ENCODE data around the gene LYPD1.

LYPD1 gene

GRCh38 chr2:132598536-132598935, 71.5 kb downstream of the LYPD1 start:
- peaks cover 17% of the 10 kb centered on the region; the same call in 1 of the 2 replicates for H3K9me3 ChIP-seq (ENCODE audit: insufficient read depth, low read length)
- H3K9ac ChIP-seq (ENCODE audit: insufficient read length, low read depth), result no peak overlapping the region
- TF ChIP-seq YY1 (IDR thresholded peaks at IDR 0.05; ENCODE audit: insufficient read depth, insufficient read length), result no peak
- TF ChIP-seq ZNF274 (IDR thresholded peaks at IDR 0.05; ENCODE audit: low read depth, low read length), result no peak
- TF ChIP-seq SUZ12 (IDR thresholded peaks at IDR 0.05; ENCODE audit: extremely low read depth, insufficient read depth, insufficient read length), result no peak
- no peak for DNase-seq (ENCODE audit: low read depth, low spot score)
- no peaks in the 10 kb centered on the region for H3K36me3 ChIP-seq (ENCODE audit: insufficient read depth, insufficient read length, low read length)
- peaks cover 1% of the 10 kb centered on the region for H3K4me1 ChIP-seq (ENCODE audit: insufficient read depth, insufficient read length)
- no peak overlapping the region for H3K4me3 ChIP-seq (ENCODE audit: insufficient read length, low read depth)
- no peaks in the 10 kb centered on the region for H3K27me3 ChIP-seq (ENCODE audit: insufficient read depth, insufficient read length)

GRCh38 chr2:132597831-132598230, 72.2 kb downstream of the LYPD1 start:
- peaks cover 3% of the 10 kb centered on the region for H3K4me1 ChIP-seq (ENCODE audit: insufficient read depth, insufficient read length)
- H3K36me3 ChIP-seq (ENCODE audit: insufficient read depth, insufficient read length, low read length), result no peaks in the 10 kb centered on the region
- H3K4me3 ChIP-seq (ENCODE audit: insufficient read length, low read depth), result no peak overlapping the region
- no peak overlapping the region for H3K9ac ChIP-seq (ENCODE audit: insufficient read length, low read depth)
- no peak for DNase-seq (ENCODE audit: low read depth, low spot score)
- TF ChIP-seq ZNF274 (IDR thresholded peaks at IDR 0.05; ENCODE audit: low read depth, low read length) (no peak), YY1 (IDR thresholded peaks at IDR 0.05; ENCODE audit: insufficient read depth, insufficient read length) (no peak), SUZ12 (IDR thresholded peaks at IDR 0.05; ENCODE audit: extremely low read depth, insufficient read depth, insufficient read length) (no peak)
- no peaks in the 10 kb centered on the region for H3K27me3 ChIP-seq (ENCODE audit: insufficient read depth, insufficient read length)
- peaks cover 17% of the 10 kb centered on the region; the same call in 1 of the 2 replicates for H3K9me3 ChIP-seq (ENCODE audit: insufficient read depth, low read length)

DNA sequence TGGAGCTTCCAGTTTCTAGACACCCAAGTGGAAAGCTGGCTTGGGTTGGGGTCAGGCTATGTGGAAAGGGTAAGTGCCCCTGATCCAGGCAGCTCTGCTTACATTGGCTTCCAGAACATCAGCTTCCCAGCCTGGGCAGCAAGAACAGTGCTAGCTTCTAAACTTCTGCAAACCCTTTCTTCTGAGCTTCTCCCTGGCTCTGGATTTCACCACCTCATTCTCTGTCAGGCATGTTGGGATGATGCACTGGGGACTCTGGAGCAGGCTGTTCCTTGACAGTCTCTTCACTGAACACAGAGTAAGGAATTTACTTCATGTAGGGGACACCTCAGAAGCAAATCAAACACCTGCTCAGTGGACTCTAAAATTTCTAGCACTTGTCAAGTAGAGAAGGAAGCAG, 72.8 kb downstream of the LYPD1 start:
- Histone ChIP-seq H3K9me3 (ENCODE audit: insufficient read depth, low read length) (peaks cover 17% of the 10 kb centered on the region; the same call in 1 of the 2 replicates), H3K36me3 (ENCODE audit: insufficient read depth, insufficient read length, low read length) (no peaks in the 10 kb centered on the region)

GRCh38 chr2:132595693-132596092, 74.3 kb downstream of the LYPD1 start:
- no peak overlapping the region for H3K9ac ChIP-seq (ENCODE audit: insufficient read length, low read depth)
- H3K9me3 ChIP-seq (ENCODE audit: insufficient read depth, low read length), result peaks cover 17% of the 10 kb centered on the region; the same call in 1 of the 2 replicates
- DNase-seq (ENCODE audit: low read depth, low spot score), result no peak
- no peaks in the 10 kb centered on the region for H3K27me3 ChIP-seq (ENCODE audit: insufficient read depth, insufficient read length)
- no peak overlapping the region for H3K4me3 ChIP-seq (ENCODE audit: insufficient read length, low read depth)
- no peaks in the 10 kb centered on the region for H3K36me3 ChIP-seq (ENCODE audit: insufficient read depth, insufficient read length, low read length)
- peaks cover 3% of the 10 kb centered on the region for H3K4me1 ChIP-seq (ENCODE audit: insufficient read depth, insufficient read length)
- TF ChIP-seq SUZ12 (IDR thresholded peaks at IDR 0.05; ENCODE audit: extremely low read depth, insufficient read depth, insufficient read length) (no peak), YY1 (IDR thresholded peaks at IDR 0.05; ENCODE audit: insufficient read depth, insufficient read length) (no peak), ZNF274 (IDR thresholded peaks at IDR 0.05; ENCODE audit: low read depth, low read length) (no peak)

More for the DNA sequence above, 72.8 kb downstream of the LYPD1 start:
- no peak overlapping the region for H3K4me3 ChIP-seq (ENCODE audit: insufficient read length, low read depth)
- DNase-seq (ENCODE audit: low read depth, low spot score), result no peak
- H3K9ac ChIP-seq (ENCODE audit: insufficient read length, low read depth), result no peak overlapping the region
- peaks cover 3% of the 10 kb centered on the region for H3K4me1 ChIP-seq (ENCODE audit: insufficient read depth, insufficient read length)
- TF ChIP-seq YY1 (IDR thresholded peaks at IDR 0.05; ENCODE audit: insufficient read depth, insufficient read length) (no peak), ZNF274 (IDR thresholded peaks at IDR 0.05; ENCODE audit: low read depth, low read length) (no peak), SUZ12 (IDR thresholded peaks at IDR 0.05; ENCODE audit: extremely low read depth, insufficient read depth, insufficient read length) (no peak)
- H3K27me3 ChIP-seq (ENCODE audit: insufficient read depth, insufficient read length), result no peaks in the 10 kb centered on the region

GRCh38 chr2:132595186-132595585, 74.8 kb downstream of the LYPD1 start:
- DNase-seq (ENCODE audit: low read depth, low spot score), result no peak
- Histone ChIP-seq H3K4me1 (ENCODE audit: insufficient read depth, insufficient read length) (peaks cover 5% of the 10 kb centered on the region), H3K36me3 (ENCODE audit: insufficient read depth, insufficient read length, low read length) (no peaks in the 10 kb centered on the region), H3K9ac (ENCODE audit: insufficient read length, low read depth) (no peak overlapping the region), H3K4me3 (ENCODE audit: insufficient read length, low read depth) (no peak overlapping the region), H3K9me3 (ENCODE audit: insufficient read depth, low read length) (peaks cover 17% of the 10 kb centered on the region; the same call in 1 of the 2 replicates), H3K27me3 (ENCODE audit: insufficient read depth, insufficient read length) (no peaks in the 10 kb centered on the region)
- TF ChIP-seq SUZ12 (IDR thresholded peaks at IDR 0.05; ENCODE audit: extremely low read depth, insufficient read depth, insufficient read length), result no peak
